VCaP (cell line): ENCODE measurements around the gene SFTPB.
"Not testable (repeated sequence)": the region's sequence is repeated elsewhere in the genome, so short reads cannot be mapped to it uniquely, and the experiment has no call there.

Source experiments
- H3K27ac ChIP-seq: fragments of 450-650 bp; 2 replicates; pipeline ENCODE4 v1.5.1; 2017
- CTCF ChIP-seq: fragments of 450-650 bp; conservative IDR thresholded peaks from 2 replicates; pipeline ENCODE4 v1.5.1; 2017; ENCODE audit warnings: mild to moderate bottlenecking, moderate library complexity

The SFTPB gene

GRCh38 chr2:85668009-85668856, at the start of gene SFTPB:
Gene SFTPB, minus strand, starts transcription at chr2:85668199. Its CDS starts 16 bp downstream, at chr2:85668183.
- H3K27ac ChIP-seq: no peak within 1 kb of the TSS
- no peak for TF ChIP-seq CTCF

GRCh38 chr2:85717308-85718008, 49.5 kb upstream of the SFTPB start:
- TF ChIP-seq CTCF: no peak
- no peak overlapping the region for H3K27ac ChIP-seq

- H3K27ac ChIP-seq: no peak overlapping the region
- no peak for TF ChIP-seq CTCF
Observed at GRCh38 chr2:85716346-85716914, 48.4 kb upstream of the SFTPB start.

GRCh38 chr2:85714841-85715240, 46.8 kb upstream of the SFTPB start:
- no peak overlapping the region for H3K27ac ChIP-seq
- TF ChIP-seq CTCF: no peak

GRCh38 chr2:85714421-85714820, 46.4 kb upstream of the SFTPB start:
- H3K27ac ChIP-seq: not testable (repeated sequence)

GRCh38 chr2:85713836-85714235, 45.8 kb upstream of the SFTPB start:
- no peak overlapping the region for H3K27ac ChIP-seq
- TF ChIP-seq CTCF: no peak

- no peak for TF ChIP-seq CTCF
- H3K27ac ChIP-seq: no peak overlapping the region
Observed at GRCh38 chr2:85712849-85713612, 45.0 kb upstream of the SFTPB start.
